ENCODE results near the gene PCLO. TPM values are rescaled to one million over a fixed set of nuclear protein-coding genes. Genes with fewer than 3 reads are reported as not detected.

PCLO gene
- total RNA-seq, 3 donors from 2014 or later: 5.3 to 20.9 (median 5.9) TPM

DNA sequence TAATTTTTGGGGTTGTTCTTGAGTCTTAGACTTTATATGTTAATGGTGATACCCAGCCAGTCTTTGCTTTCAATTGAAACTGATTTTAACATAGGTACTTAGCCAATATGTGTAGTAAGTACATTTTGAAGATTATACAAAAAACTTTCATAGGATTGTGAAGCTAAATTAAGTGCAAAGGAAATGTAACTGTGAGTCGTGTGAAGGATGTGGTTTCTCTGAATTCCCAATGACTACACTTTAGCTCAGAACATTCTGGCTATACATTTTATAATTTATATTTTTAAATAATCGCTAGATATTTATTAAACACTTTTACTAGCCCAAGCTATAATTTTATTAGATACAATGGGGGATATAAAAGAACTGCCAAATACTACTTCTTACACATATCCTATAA is 359.3 kb downstream of the PCLO start:
- Histone ChIP-seq H3K4me3 (no peak overlapping the region), H3K27ac (no peak overlapping the region), H3K27me3 (no peaks in the 10 kb centered on the region), H3K9me3 (no peaks in the 10 kb centered on the region), H3K36me3 (no peaks in the 10 kb centered on the region), H3K4me1 (no peaks in the 10 kb centered on the region)
- DNase-seq (ENCODE audit: low spot score in 2 of 2): no peak
- TF ChIP-seq POLR2AphosphoS5 (IDR thresholded peaks at IDR 0.05) (no peak), POLR2A (IDR thresholded peaks at IDR 0.05) (no peak)
- TF ChIP-seq, protein P1, sequence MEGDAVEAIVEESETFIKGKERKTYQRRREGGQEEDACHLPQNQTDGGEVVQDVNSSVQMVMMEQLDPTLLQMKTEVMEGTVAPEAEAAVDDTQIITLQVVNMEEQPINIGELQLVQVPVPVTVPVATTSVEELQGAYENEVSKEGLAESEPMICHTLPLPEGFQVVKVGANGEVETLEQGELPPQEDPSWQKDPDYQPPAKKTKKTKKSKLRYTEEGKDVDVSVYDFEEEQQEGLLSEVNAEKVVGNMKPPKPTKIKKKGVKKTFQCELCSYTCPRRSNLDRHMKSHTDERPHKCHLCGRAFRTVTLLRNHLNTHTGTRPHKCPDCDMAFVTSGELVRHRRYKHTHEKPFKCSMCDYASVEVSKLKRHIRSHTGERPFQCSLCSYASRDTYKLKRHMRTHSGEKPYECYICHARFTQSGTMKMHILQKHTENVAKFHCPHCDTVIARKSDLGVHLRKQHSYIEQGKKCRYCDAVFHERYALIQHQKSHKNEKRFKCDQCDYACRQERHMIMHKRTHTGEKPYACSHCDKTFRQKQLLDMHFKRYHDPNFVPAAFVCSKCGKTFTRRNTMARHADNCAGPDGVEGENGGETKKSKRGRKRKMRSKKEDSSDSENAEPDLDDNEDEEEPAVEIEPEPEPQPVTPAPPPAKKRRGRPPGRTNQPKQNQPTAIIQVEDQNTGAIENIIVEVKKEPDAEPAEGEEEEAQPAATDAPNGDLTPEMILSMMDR (IDR thresholded peaks at IDR 0.05): no peak
- intact Hi-C loops (cut with DNase I; ENCODE audit: low total_unique reads): no loop called here

DNA sequence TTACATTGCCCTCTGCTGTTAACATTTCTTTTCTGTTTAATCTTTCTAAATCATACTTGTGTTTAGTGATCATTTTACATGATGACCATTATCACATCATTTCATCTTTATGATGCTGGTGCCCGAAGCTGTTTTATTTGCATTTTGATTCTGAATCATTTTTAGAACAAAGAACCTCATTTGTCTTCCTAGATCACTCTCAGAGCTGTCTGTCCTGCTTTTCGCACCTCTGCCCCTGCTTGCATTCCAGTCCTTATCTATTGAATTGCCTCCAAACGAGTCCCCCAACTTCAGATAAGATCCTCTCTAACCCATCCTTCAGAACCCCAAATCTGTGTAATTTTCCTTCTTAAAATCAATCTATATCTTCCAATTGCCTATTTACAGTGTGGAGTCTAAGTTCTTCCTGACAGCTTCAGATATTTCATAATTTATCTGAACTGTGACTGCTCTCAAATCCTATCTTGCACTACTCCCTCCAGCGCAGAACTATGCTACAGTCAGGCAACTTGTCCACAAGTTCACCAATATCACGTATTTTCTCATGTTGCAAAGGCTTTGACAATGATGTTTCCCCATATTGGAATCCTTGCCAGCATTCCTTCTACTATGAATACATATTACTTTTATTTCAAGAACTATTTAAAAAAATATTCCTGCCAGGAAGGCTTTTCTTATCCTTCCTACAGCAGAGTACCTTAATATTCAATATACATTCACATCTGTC is 372.6 kb downstream of the PCLO start:
- Histone ChIP-seq H3K4me1 (no peaks in the 10 kb centered on the region), H3K27ac (no peak overlapping the region), H3K36me3 (no peaks in the 10 kb centered on the region), H3K4me3 (no peak overlapping the region), H3K27me3 (no peaks in the 10 kb centered on the region), H3K9me3 (no peaks in the 10 kb centered on the region)
- TF ChIP-seq, protein P1 (IDR thresholded peaks at IDR 0.05): no peak
- no peak for TF ChIP-seq POLR2AphosphoS5 (IDR thresholded peaks at IDR 0.05)
- TF ChIP-seq POLR2A (IDR thresholded peaks at IDR 0.05): no peak
- intact Hi-C loops (cut with DNase I; ENCODE audit: low total_unique reads): no loop called here
- no peak for DNase-seq (ENCODE audit: low spot score in 2 of 2)

DNA sequence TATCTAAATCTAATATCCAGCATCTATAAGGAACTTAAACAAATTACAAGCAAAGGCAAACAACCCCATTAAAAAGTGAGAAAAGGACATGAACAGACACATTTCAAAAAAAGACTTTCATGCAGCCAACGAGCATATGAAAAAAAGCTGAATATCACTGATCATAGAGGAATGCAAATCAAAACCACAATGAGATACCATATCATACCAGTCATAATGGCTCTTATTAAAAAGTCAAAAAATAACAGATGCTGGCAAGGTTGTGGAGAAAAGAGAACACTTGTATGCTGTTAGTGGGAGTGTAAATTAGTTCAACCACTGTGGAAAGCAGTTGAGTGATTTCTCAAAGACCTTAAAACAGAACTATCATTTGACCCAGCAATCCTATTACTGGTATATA is 384.7 kb downstream of the PCLO start:
- intact Hi-C loops (cut with DNase I; ENCODE audit: low total_unique reads): no loop called here

DNA sequence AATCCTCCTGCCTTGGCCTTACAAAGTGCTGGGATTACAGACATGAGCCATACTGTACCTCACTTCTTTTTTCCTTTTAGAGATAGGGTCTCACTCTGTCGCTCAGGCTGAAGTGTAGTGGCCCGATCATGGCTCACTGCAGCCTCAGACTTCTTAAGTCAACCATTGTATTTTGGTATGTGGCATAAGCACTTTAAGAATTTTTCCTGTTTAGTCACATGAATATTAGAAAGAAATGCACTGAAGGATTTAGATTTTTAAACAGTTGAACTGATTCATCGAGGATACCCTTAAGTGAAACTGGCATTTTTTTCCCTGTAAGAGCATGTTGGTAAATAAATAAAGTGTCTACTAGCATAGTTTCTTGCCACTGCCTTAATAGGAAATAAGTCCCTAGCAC is 399.8 kb downstream of the PCLO start:
- no peak for DNase-seq (ENCODE audit: low spot score in 2 of 2)
- intact Hi-C loops (cut with DNase I; ENCODE audit: low total_unique reads): no loop called here
- Histone ChIP-seq H3K36me3 (no peaks in the 10 kb centered on the region), H3K4me3 (no peak overlapping the region), H3K27ac (no peak overlapping the region), H3K9me3 (no peaks in the 10 kb centered on the region), H3K4me1 (no peaks in the 10 kb centered on the region), H3K27me3 (no peaks in the 10 kb centered on the region)
- TF ChIP-seq POLR2AphosphoS5 (IDR thresholded peaks at IDR 0.05): no peak
- TF ChIP-seq, protein P1 (IDR thresholded peaks at IDR 0.05): no peak
- no peak for TF ChIP-seq POLR2A (IDR thresholded peaks at IDR 0.05)

More for the DNA sequence above, 384.7 kb downstream of the PCLO start:
- Histone ChIP-seq H3K4me1 (no peaks in the 10 kb centered on the region), H3K27me3 (no peaks in the 10 kb centered on the region), H3K36me3 (no peaks in the 10 kb centered on the region), H3K4me3 (no peak overlapping the region), H3K27ac (no peak overlapping the region), H3K9me3 (no peaks in the 10 kb centered on the region)
- TF ChIP-seq POLR2AphosphoS5 (IDR thresholded peaks at IDR 0.05) (no peak), POLR2A (IDR thresholded peaks at IDR 0.05) (no peak)
- TF ChIP-seq, protein P1 (IDR thresholded peaks at IDR 0.05): no peak
- DNase-seq (ENCODE audit: low spot score in 2 of 2): no peak

DNA sequence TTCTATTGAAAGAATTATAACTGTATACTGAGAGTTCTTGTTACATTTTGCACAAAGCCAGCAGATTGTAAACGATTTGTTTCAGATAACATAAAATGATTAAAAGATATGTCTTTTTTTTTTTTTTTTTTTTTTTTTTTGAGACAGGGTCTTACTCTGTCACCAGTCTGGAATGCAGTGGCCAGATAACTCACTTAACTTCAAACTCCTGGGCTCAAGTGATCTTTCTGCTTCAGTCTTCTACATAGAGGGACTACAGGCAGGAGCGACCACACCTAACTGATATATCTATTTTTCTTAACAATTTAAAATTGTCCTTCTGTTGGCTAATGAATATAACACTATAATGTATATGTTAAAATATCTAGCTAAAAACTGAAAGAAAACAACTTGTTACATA is 401.9 kb downstream of the PCLO start:
- TF ChIP-seq, protein P1 (IDR thresholded peaks at IDR 0.05): no peak
- no peak for TF ChIP-seq POLR2AphosphoS5 (IDR thresholded peaks at IDR 0.05)
- Histone ChIP-seq H3K27me3 (no peaks in the 10 kb centered on the region), H3K27ac (no peak overlapping the region), H3K9me3 (no peaks in the 10 kb centered on the region), H3K36me3 (no peaks in the 10 kb centered on the region), H3K4me3 (no peak overlapping the region), H3K4me1 (no peaks in the 10 kb centered on the region)
- DNase-seq (ENCODE audit: low spot score in 2 of 2): no peak
- intact Hi-C loops (cut with DNase I; ENCODE audit: low total_unique reads): no loop called here
